GM19193 (cell line): ENCODE results near the gene NAT10.

Experiments
- POLR2A ChIP-seq: IDR thresholded peaks from 4 replicates; pipeline ENCODE4 v1.6.1; 2011; ENCODE audit not compliant: insufficient read depth, insufficient read length; ENCODE audit errors: extremely low read depth

The NAT10 gene

DNA sequence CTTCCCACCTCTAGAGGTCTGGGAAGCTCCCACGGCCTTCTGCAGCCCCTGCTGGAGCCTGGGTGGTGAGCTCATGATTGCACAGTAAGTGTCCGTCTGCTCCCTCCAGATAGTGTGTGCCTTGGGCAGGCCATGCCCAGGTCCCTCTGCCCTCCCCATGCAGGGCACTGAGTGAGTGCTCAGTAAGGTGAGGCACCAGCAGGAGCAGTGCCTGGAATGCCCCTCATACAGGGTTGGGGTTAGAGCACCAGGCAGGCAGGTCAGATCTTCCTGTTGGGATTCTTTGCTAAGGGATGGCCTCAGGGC lies 50.3 kb downstream of the NAT10 start:
- no peak for TF ChIP-seq POLR2A

DNA sequence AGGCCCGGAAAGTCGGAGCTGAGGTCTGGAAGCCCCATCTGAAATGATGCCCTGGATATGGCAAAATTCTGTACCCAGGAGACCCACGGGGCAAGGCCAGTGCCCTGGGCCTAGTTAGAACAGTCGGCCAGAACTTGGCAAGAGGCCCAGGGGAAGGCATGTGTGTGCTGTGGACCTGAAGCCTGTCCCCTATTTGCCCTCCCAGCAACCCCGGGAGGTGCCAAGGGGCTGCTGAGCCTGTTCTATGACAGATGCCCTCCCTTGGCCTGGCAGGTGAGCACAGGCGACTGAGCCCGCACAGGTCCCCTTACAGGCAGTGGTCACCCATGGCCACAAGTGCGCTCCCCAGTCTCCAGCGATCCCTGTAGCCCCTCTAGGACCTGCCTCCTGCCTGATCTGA lies 51.7 kb downstream of the NAT10 start:
- no peak for TF ChIP-seq POLR2A

DNA sequence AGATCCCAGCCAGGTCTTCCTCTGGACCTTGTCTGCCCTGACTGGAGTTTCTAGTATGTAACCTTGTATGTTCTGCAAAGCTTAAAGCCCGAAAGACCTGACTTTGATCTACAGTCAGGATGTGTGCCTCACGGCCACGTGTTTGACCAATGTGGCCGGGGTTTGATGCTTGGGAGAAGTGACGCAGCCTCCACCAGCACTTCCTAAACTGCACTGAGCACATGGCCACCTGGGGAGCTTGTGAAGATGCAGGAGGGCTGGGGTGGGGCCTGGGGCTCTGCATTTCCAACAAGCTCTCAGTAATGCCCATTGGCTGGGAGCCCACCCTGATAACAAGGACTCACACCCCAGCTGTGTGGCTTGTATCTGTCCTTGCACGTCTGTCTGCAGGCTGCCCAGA lies 53.2 kb downstream of the NAT10 start:
- no peak for TF ChIP-seq POLR2A

DNA sequence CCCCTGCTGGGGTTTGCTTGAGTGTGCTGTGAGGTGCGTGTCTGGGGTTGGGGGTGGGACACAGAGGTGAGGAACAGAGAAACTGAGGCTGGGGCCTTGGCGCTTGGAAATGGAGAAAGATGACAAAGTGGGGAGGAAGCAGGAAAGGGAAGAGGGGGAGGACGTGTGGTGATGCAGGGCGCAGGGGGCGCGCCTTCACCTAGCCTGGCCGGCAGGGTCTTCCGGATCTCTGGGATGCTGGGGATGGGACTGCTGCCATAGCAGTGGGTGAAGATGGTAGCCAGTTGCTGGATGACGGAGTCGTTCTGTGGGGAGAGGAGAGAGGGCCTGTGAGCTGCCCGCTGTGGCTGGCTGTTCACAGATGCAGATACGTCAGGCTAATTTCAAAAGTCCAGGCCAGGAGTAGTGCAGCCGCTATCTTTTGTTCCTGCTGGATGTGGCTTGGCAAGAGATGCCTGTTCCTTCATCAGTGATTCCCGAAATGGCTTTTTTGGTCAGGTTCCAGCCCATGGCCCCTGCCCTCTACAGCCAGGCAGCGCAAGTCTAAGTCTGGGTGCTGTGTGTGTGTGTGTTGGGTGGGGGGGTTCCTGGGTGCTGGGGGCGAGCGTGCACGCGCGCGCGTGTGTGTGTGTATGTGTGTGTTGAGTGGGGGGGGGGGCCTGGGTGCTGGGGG lies 54.8 kb downstream of the NAT10 start:
- no peak for TF ChIP-seq POLR2A

DNA sequence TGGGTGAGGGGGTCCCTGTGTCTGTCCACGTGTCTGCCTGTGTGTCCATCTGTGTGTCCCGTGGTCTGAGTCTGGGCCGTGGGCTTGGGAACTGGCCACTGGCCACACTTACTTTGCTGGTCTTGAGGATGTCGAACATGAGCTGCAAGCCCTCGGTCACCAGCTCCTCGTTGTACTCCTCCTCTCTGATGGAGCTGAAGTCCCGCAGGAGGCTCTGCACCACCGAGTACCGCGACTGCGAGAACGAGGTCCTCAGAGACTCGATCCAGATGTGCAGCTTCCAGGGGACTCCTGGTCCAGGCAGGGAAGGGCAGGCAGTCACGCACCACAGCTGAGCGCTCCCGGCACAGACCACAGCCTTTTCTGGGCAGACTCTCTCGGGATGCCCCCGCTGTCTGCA lies 55.4 kb downstream of the NAT10 start:
- TF ChIP-seq POLR2A = no peak

DNA sequence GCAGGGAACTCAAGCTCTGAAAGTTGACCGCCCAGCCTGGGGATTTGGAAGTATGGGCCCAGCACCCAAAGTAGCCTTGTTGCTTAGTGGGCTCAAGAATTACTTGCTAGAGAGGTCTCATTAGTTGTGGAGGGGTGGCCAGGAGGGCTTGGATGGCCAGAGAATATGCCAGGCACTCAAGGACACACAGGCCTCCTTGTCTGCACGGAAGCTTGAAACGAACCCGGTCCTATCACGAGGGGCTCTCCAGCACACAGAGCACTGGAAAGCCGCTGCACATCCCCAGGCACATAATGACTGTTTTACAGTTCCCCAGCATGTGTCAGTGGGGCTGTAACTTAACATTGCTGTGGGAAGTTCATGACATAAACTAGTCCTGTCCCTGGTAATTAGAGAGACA lies 55.9 kb downstream of the NAT10 start:
- TF ChIP-seq POLR2A = no peak

DNA sequence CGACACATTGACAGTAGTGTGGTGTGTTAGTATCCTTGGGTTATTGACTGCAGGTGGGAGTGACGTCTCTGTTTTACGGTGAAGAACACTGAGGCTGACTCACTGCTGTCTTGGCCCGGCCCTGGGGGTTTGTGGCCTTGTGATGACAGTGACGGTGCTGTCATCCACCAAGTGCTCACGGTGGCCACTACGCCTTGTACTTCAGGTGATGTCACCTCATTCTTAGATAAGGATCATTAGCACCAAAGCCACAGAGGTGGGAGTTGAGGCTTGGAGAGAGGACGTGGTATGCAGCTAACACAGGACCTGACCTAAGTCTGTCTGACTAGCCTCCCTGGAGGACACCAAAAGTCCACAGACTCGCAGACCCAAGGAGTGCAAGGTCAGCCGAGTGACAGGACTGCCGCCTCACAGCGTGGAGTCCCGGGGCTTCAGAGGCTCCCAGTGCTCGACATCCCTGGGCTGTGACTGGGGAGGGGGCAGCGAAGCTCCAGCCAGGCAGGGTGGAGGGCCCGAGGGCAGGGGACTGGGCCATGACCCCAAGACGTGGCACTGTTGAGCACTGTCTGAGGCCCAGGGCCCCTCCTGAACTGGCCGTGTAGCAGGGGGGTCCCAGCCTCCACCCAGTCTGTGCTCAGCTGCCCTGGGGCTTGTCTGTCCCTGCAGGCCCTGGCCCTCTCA lies 56.5 kb downstream of the NAT10 start:
- no peak for TF ChIP-seq POLR2A

DNA sequence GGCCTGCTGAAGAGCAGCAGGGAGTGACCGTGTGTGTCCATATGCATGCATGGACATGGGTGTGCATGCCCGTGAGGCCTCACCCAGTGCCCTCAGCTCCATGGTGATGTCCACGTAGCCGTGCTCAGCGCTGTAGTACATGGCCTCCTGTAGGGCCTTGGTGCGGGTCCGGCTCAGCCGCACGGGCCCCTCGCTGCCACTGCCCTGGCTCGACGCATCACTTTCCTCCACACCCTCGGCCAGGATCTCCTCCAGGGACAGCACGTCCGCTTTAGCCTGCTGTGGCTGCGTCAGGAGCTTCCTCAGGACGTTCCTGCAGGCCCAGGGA lies 57.0 kb downstream of the NAT10 start:
- no peak for TF ChIP-seq POLR2A

DNA sequence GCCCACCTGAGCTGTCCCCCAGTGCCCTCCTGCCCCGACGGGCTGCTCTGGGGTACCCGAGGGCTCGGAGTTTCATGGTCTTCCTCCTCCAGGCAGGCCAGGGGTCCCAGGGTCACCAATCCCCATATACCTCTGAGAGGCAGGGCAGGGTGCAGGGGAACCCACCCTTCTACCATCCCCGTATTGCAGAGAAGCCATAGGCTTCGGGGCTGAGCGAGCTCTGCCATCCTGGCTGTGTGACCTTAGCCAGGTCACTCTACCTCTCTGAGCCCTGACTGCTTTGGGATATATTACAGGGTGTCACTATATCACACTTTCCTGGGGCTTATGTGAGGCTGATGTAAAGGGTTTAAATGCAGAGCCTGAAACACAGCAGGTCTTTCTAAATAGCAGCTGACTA lies 57.4 kb downstream of the NAT10 start:
- TF ChIP-seq POLR2A = no peak

DNA sequence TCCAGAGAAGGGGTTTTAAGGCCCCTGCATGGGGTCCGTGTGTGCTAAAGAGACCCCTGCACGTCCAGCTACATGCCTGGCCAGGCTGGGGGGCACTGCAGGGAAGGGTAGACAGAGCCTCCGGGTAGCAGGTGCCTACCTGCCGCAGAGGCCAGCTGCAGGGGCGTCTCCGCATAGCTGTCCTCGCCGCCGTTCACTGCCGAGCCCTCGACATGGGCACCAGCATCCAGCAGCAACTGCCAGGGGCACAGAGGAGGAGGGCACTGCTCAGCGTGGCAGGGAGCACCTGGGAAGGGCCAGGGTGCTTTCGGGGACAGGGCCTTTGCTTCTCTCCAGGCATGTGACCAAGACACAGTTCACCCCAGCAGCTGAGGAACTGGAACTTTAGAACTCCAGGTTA lies 59.7 kb downstream of the NAT10 start:
- TF ChIP-seq POLR2A = no peak

DNA sequence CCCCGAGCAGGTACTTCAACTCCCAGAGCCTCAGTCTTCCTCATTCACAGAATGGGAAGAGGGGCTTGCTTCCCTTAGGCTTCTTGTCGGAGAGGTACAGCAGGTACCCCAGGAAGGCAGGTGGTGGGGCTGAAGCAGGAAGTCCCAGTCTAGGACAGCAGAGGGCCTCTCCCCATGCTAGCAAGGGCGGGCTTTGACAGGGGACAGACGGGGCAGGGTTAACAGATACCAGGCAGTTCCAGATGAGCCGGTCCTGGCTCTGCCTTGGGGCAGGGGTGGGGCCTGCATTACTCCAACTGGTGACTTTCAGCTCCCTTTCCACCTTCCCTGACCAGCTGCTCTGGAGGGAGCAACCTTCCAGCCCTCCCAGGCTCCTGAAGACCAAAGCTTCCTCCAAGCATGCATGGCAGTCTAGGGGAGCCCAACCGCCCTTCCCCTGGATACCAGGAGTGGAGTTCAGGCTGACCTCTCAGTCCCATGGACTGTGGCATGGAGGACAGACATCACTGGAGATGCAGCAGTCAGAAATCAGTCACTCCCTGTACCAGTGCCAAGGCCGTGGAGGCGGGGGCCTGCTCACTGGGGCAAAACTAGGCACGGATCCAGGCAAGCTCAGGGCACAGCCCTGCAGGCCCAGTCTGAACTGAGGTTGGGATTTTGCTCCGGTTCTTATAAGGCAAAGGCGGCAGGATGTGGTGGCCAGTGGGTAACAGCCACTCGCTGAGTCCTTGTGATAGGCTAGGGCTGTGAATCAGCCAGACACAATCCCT lies 60.5 kb downstream of the NAT10 start:
- no peak for TF ChIP-seq POLR2A

DNA sequence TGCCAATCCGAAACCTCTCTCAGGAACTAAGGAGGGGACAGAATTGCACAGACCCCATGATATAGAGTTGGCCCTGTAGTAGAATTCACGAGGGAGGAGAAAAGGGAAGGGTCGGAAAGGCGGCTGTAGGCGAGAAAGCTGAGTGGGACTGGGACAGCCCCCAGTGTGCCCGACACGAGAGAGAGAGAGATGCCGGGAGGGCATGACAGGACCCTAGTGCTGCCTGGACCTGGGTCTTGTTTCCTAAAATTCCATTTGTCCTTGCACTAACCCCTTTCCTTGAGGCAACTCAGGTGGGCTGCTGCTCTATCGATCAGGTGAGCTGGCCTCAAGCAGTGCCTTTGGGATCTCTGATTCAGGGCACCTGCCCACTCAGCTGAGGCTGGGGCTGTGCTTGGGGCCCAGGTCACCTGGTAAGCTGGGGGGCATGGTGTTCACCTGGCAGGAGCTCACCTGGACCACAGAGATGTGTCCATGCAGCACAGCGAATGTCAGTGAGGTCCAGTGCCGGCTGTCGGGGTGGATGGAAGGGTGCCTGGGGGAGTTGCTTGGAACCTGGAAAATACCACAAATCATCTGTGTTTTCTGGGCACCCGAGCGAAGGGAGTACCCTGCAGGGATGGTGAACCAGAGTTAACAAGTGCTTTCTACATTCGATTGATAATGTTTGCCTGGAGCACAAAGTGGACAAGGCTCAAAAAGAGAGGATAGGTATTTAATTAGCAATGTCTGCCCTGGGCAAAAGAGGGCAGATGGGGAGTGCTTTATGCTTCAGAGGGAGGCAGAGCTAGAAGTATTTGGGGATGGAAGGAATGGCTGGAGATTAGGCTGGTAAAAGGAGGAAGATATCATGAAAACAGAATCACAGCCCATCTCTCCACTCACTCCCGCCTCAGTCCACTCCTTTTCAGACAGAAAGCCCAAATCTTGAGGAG lies 61.6 kb downstream of the NAT10 start:
- no peak for TF ChIP-seq POLR2A

DNA sequence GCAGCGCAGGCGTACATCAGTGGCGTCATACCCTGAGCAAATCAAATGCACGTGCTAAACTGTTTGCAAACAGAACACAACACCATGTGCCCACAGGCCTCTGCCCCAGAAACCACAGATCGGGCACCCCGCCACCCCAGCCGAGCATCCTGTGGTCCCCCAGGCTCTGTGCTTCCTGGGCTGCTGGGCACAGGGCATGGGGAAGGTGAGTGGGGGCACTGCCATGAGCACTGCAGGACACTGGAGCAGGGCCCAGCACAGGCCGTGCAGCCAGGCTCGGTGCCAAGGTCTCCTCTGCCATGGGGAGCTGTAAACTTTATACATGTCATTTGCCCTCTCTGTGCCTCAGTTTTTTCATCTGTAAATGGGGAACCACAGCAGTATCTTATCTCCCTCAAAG lies 62.5 kb downstream of the NAT10 start:
- no peak for TF ChIP-seq POLR2A

DNA sequence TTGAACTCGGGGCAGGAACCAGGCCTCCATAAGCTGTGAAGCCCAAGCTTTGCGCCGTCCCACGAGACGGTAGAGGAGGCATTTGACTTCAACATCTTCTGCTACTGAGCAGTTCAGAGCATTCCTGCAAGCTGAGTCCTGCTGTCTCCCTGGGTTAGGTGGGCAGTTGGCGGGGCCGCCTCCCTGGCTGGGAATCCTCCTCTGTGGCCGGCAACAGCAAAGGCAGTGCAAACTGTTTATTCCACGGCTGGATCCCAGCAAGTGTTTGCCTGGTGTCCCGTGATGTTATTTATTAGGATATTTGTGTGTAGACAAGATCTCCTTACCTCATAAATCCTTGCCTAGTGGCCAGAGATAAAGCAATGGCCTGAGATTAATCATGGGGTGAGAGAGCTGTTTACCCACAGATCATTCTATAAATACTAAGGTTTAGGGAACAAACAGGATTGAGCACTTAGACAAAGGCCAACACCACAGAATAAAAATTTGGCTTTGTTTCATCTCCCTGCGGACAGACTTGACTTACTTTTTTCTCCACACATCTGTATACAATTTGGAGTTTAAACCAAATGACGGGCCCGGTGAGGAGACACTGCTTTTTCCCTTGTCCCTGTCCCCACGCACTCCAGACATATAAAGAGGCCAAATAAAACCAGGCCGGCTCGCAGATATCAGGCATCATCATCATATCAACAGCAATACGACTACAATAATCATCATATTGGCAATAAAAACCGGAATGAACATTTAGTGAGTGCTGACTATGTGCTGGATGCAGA lies 63.4 kb downstream of the NAT10 start:
- TF ChIP-seq POLR2A = no peak
